Neural cell (in vitro differentiated cells): ENCODE measurements around the gene TECPR2. TPM values are rescaled to one million over a fixed set of nuclear protein-coding genes. Genes with fewer than 3 reads are reported as not detected.

Experiments used
- H2AFZ ChIP-seq: fragments of 200-600, 300-800 bp; sonication (generic), shearing (Covaris generic); 2 replicates; pipeline ENCODE4 v1.6.0; 2014; ENCODE audit warnings: low read depth, mild to moderate bottlenecking, antibody characterized with exemption, low read length, moderate library complexity
- H3F3A ChIP-seq: fragments of 200-600 bp; shearing (Covaris generic); 2 replicates; pipeline ENCODE4 v1.6.1; 2016; ENCODE audit warnings: mild to moderate bottlenecking, moderate library complexity, mixed read lengths, antibody characterized with exemption, low read length; ENCODE audit not compliant: insufficient read depth, poor library complexity, severe bottlenecking
- H3K27ac ChIP-seq: fragments of 200-600, 300-800 bp; sonication (generic), shearing (Covaris generic); 2 replicates; pipeline ENCODE4 v1.5.1; 2014; ENCODE audit warnings: mild to moderate bottlenecking, low read length, moderate library complexity
- H3K27me3 ChIP-seq: fragments of 300-800, 200-600 bp; sonication (generic), shearing (Covaris generic); 2 replicates; pipeline ENCODE4 v1.6.0; 2014; ENCODE audit warnings: mild to moderate bottlenecking, low read depth, low read length, moderate library complexity; ENCODE audit not compliant: insufficient read depth
- H3K36me3 ChIP-seq: fragments of 300-800, 200-600 bp; sonication (generic), shearing (Covaris generic); 2 replicates; pipeline ENCODE4 v1.5.1; 2014; ENCODE audit warnings: mild to moderate bottlenecking, antibody characterized with exemption, low read length, moderate library complexity; ENCODE audit not compliant: insufficient read depth
- H3K4me2 ChIP-seq: fragments of 300-800, 200-600 bp; sonication (generic), shearing (Covaris generic); 2 replicates; pipeline ENCODE4 v1.6.0; 2014; ENCODE audit warnings: mild to moderate bottlenecking, low read length
- H3K4me3 ChIP-seq: fragments of 300-800, 200-600 bp; sonication (generic), shearing (Covaris generic); 2 replicates; pipeline ENCODE4 v1.5.1; 2014; ENCODE audit warnings: mild to moderate bottlenecking, low read length, moderate library complexity
- H3K79me2 ChIP-seq: fragments of 200-600 bp; shearing (Covaris generic); replicated peaks from 2 replicates; pipeline ENCODE4 v1.6.0; 2014; ENCODE audit warnings: mild to moderate bottlenecking, low read length, moderate library complexity; ENCODE audit not compliant: insufficient read depth
- H3K9ac ChIP-seq: fragments of 300-800, 200-600 bp; sonication (generic), shearing (Covaris generic); 2 replicates; pipeline ENCODE4 v1.6.1; 2016; ENCODE audit warnings: mild to moderate bottlenecking, low read length, mixed read lengths
- H3K9me2 ChIP-seq: fragments of 200-600 bp; shearing (Covaris generic); 2 replicates; pipeline ENCODE4 v1.6.1; 2016; ENCODE audit warnings: mild to moderate bottlenecking, low read length, mixed read lengths; ENCODE audit not compliant: insufficient read depth
- H3K9me3 ChIP-seq: fragments of 200-600, 300-800 bp; sonication (generic), shearing (Covaris generic); 2 replicates; pipeline ENCODE4 v1.6.1; 2016; ENCODE audit warnings: mild to moderate bottlenecking, mixed run types, low read length, moderate library complexity, mixed read lengths
- H4K20me1 ChIP-seq: fragments of 200-600 bp; shearing (Covaris generic); 2 replicates; pipeline ENCODE4 v1.6.1; 2016; ENCODE audit warnings: mild to moderate bottlenecking, mixed run types; ENCODE audit not compliant: insufficient read depth
- EP300 ChIP-seq: fragments of 450-650 bp; conservative IDR thresholded peaks from 2 replicates; pipeline ENCODE4 v1.6.1; 2014; ENCODE audit warnings: antibody characterized with exemption, mild to moderate bottlenecking, moderate library complexity; ENCODE audit not compliant: poor library complexity, severe bottlenecking
- EZH2 ChIP-seq: fragments of 200-600, 300-800 bp; shearing (Covaris generic), sonication (generic); IDR thresholded peaks from 2 replicates; pipeline ENCODE4 v1.6.1; 2014; ENCODE audit warnings: antibody characterized with exemption, low read length, borderline replicate concordance, mild to moderate bottlenecking; ENCODE audit not compliant: insufficient read depth, poor library complexity, severe bottlenecking
- MXI1 ChIP-seq: fragments of 450-650 bp; conservative IDR thresholded peaks from 2 replicates; pipeline ENCODE4 v1.6.1; 2014; ENCODE audit warnings: antibody characterized with exemption, mild to moderate bottlenecking; ENCODE audit not compliant: poor library complexity, severe bottlenecking
- POLR2AphosphoS5 ChIP-seq: IDR thresholded peaks from 2 replicates; pipeline ENCODE4 v1.6.1; 2012
- RAD21 ChIP-seq: fragments of 450-650 bp; conservative IDR thresholded peaks from 2 replicates; pipeline ENCODE4 v1.6.1; 2014; ENCODE audit warnings: antibody characterized with exemption, mild to moderate bottlenecking, moderate library complexity
- REST ChIP-seq: IDR thresholded peaks from 2 replicates; pipeline ENCODE4 v1.6.1; 2012; ENCODE audit warnings: borderline replicate concordance
- SMC3 ChIP-seq: fragments of 450-650 bp; conservative IDR thresholded peaks from 2 replicates; pipeline ENCODE4 v1.6.1; 2014; ENCODE audit warnings: antibody characterized with exemption, mild to moderate bottlenecking, moderate library complexity; ENCODE audit not compliant: poor library complexity
- TAF1 ChIP-seq: IDR thresholded peaks from 2 replicates; pipeline ENCODE4 v1.6.1; 2012; ENCODE audit warnings: low read depth
- polyA plus RNA-seq: library from polyadenylated mRNA; depleted of rRNA; stranded (reverse); fragments of >200 nt; gene quantifications from 2 replicates; pipeline ENCODE4 v1.2.3, GENCODE V29; 2014
- TF ChIP-seq, protein P1 (sequence below): fragments of 450-650 bp; IDR thresholded peaks from 2 replicates; pipeline ENCODE4 v1.5.1; 2014; ENCODE audit warnings: antibody characterized with exemption, mild to moderate bottlenecking, moderate library complexity; ENCODE audit not compliant: poor library complexity, severe bottlenecking

The TECPR2 gene
- polyA plus RNA-seq, 1 donor from 2014 or later = 7.0 TPM

DNA sequence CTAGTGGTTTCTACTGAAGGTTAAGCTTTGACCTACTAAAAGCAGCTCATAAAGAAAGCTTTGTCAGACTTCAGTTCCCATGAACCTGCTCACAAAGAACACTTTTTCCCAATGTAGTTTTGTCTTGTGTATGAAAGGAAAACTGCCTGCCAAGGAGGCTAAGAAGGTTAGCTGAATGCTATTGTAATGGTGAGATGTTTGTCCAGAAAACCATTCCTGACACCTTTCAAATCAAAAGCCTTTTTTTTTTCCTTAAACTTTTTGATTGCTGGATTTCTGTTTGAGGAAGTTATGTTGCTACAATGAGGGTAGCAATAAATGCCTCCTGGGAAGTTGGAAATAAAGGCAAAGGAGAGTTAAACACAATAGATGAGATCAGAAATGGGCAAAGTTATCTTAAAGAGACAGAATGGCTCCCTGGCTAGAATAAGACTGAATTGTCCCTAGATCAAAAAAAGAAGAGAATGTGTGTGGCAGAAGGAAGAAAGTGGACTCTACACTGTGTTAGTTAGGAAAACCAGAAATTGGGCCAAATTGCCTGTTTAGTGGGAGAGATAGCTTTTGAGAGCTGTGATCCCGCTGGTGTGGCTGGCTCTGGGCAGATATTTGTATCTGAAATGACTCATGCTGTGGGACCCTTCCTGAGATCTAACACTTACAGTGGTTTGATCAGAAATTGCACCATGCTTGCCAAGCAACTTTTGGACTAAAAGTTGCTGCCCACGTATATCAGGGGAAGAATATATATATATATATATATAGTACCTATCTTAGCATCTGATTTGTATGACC, 27.5 kb downstream of the TECPR2 start:
- Histone ChIP-seq H2AFZ (no peak overlapping the region), H3K9me3 (no peaks in the 10 kb centered on the region), H3K9ac (no peak overlapping the region), H3K4me3 (no peak overlapping the region), H3K27me3 (no peaks in the 10 kb centered on the region), H3K27ac (no peak overlapping the region), H3K36me3 (peaks cover 5% of the 10 kb centered on the region), H4K20me1 (no peaks in the 10 kb centered on the region), H3F3A (no peaks in the 10 kb centered on the region), H3K4me2 (no peak overlapping the region), H3K9me2 (no peaks in the 10 kb centered on the region), H3K79me2 (no peaks in the 10 kb centered on the region)
- no peak for TF ChIP-seq TAF1
- TF ChIP-seq RAD21 = no peak
- no peak for TF ChIP-seq REST
- TF ChIP-seq SMC3 = no peak
- TF ChIP-seq POLR2AphosphoS5 = no peak
- TF ChIP-seq, protein P1, sequence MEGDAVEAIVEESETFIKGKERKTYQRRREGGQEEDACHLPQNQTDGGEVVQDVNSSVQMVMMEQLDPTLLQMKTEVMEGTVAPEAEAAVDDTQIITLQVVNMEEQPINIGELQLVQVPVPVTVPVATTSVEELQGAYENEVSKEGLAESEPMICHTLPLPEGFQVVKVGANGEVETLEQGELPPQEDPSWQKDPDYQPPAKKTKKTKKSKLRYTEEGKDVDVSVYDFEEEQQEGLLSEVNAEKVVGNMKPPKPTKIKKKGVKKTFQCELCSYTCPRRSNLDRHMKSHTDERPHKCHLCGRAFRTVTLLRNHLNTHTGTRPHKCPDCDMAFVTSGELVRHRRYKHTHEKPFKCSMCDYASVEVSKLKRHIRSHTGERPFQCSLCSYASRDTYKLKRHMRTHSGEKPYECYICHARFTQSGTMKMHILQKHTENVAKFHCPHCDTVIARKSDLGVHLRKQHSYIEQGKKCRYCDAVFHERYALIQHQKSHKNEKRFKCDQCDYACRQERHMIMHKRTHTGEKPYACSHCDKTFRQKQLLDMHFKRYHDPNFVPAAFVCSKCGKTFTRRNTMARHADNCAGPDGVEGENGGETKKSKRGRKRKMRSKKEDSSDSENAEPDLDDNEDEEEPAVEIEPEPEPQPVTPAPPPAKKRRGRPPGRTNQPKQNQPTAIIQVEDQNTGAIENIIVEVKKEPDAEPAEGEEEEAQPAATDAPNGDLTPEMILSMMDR = no peak
- no peak for TF ChIP-seq MXI1
- TF ChIP-seq EZH2 = no peak
- no peak for TF ChIP-seq EP300

GRCh38 chr14:102392506-102392905, 29.8 kb downstream of the TECPR2 start:
- H3K27me3 ChIP-seq = no peaks in the 10 kb centered on the region
- no peak overlapping the region for H3K27ac ChIP-seq
- no peak overlapping the region for H2AFZ ChIP-seq
- no peaks in the 10 kb centered on the region for H4K20me1 ChIP-seq
- H3K4me2 ChIP-seq = no peak overlapping the region
- H3K9me2 ChIP-seq = no peaks in the 10 kb centered on the region
- H3K9me3 ChIP-seq = no peaks in the 10 kb centered on the region
- H3K9ac ChIP-seq = no peak overlapping the region
- TF ChIP-seq EP300 (no peak), SMC3 (no peak), EZH2 (no peak), RAD21 (no peak), REST (no peak), TAF1 (no peak)
- TF ChIP-seq, protein P1 = no peak
- H3K36me3 ChIP-seq = peaks cover 5% of the 10 kb centered on the region
- H3K4me3 ChIP-seq = no peak overlapping the region
- H3F3A ChIP-seq = no peaks in the 10 kb centered on the region
- H3K79me2 ChIP-seq = no peaks in the 10 kb centered on the region
